Panc1 (cell line): ENCODE data around the gene ZNF775. TPM values are rescaled to one million over a fixed set of nuclear protein-coding genes. Genes with fewer than 3 reads are reported as not detected.

ENCODE experiments used
- ATAC-seq: fragments of 200-7000 bp; cut with Tn5 transposase; 2 replicates; pipeline ENCODE4 v1.9.1; 2020; ENCODE audit warnings: mild to moderate bottlenecking, moderate library complexity
- BruUV-seq: library from RNA; stranded (reverse); fragments of 400-500 nt; replicated peaks from 2 replicates; lab custom pipeline; 2021; lab: Mats Ljungman, UMichigan
- CTCF ChIA-PET: fragments of 300-600 bp; sonication (Branson Sonifier 250); formaldehyde crosslinking; loops from one replicate; lab custom pipeline; 2022; ENCODE audit warnings: antibody characterized with exemption; lab: Charles Lee
- POLR2A ChIA-PET: fragments of 300-600 bp; sonication (Branson Sonifier 250); formaldehyde crosslinking; loops from one replicate; lab custom pipeline; 2022; ENCODE audit warnings: antibody characterized with exemption; lab: Charles Lee
- DNase-seq: peaks from one replicate; pipeline ENCODE4 v3.0.0-alpha.2; 2010; ENCODE audit warnings: low read depth, low spot score
- H3K27ac ChIP-seq: 2 replicates; pipeline ENCODE4 v1.5.1; 2011; ENCODE audit warnings: mild to moderate bottlenecking, low read length, inconsistent platforms
- H3K27me3 ChIP-seq: fragments of 200-500 bp; sonication (Bioruptor generic); 2 replicates; pipeline ENCODE4 v1.6.0; 2014; ENCODE audit warnings: low read length, inconsistent platforms; ENCODE audit not compliant: control insufficient read depth, insufficient read depth
- H3K36me3 ChIP-seq: fragments of 200-500 bp; sonication (Bioruptor generic); 2 replicates; pipeline ENCODE4 v1.5.1; 2014; ENCODE audit warnings: inconsistent platforms, mild to moderate bottlenecking, low read length, moderate library complexity; ENCODE audit not compliant: control insufficient read depth, insufficient read depth
- H3K4me1 ChIP-seq: 2 replicates; pipeline ENCODE4 v1.5.1; 2011; ENCODE audit warnings: inconsistent platforms, mild to moderate bottlenecking, low read length, moderate library complexity; ENCODE audit not compliant: control insufficient read depth, insufficient read depth
- H3K4me3 ChIP-seq, 2 experiments: 2 replicates each; pipeline ENCODE4 v1.5.1; 2011 to 2012; ENCODE audit warnings: low read depth in 2 of 2, low read length in 2 of 2, mild to moderate bottlenecking in 2 of 2, inconsistent platforms in 1 of 2, moderate library complexity in 1 of 2
- H3K9me3 ChIP-seq: fragments of 200-500 bp; sonication (Bioruptor generic); 2 replicates; pipeline ENCODE4 v1.5.1; 2014; ENCODE audit warnings: low read depth, mild to moderate bottlenecking, inconsistent platforms, low read length, moderate library complexity; ENCODE audit not compliant: control insufficient read depth, insufficient read depth
- CTCF ChIP-seq: fragments of 450-650 bp; IDR thresholded peaks from 2 replicates; pipeline ENCODE4 v1.5.1; 2017; ENCODE audit warnings: mild to moderate bottlenecking
- POLR2AphosphoS5 ChIP-seq: IDR thresholded peaks from 2 replicates; pipeline ENCODE4 v1.6.1; 2012; ENCODE audit warnings: mild to moderate bottlenecking, low read depth, low read length, moderate library complexity
- REST ChIP-seq, 2 experiments: IDR thresholded peaks; 2 replicates each; pipeline ENCODE4 v1.6.1; 2011 to 2012; ENCODE audit warnings: low read depth in 2 of 2, control low read depth in 1 of 2, low read length in 1 of 2, mild to moderate bottlenecking in 1 of 2, moderate library complexity in 1 of 2; ENCODE audit not compliant: insufficient read depth in 1 of 2
- SIN3A ChIP-seq: IDR thresholded peaks from 2 replicates; pipeline ENCODE4 v1.6.1; 2012; ENCODE audit warnings: low read depth, mild to moderate bottlenecking, low read length, moderate library complexity, borderline replicate concordance; ENCODE audit not compliant: insufficient read depth
- TCF7L2 ChIP-seq: IDR thresholded peaks from 2 replicates; pipeline ENCODE4 v1.6.1; 2011; ENCODE audit warnings: mild to moderate bottlenecking, low read depth, low read length, inconsistent platforms
- in situ Hi-C: cut with HindIII; loops from 2 replicates; pipeline ENCODE4 v1.10.0; 2016; ENCODE audit warnings: low sequenced_read_pairs, low pct_unique_long_range_greater_than_20kb
- intact Hi-C: fragments of 100-400 bp; cut with micrococcal nuclease; formaldehyde crosslinking; loops from one replicate; pipeline ENCODE4 v1.10.0; 2022; ENCODE audit not compliant: unreplicated experiment
- total RNA-seq: library from RNA; stranded (reverse); gene quantifications from one replicate; pipeline ENCODE4 v1.2.1, GENCODE V29; 2021; ENCODE audit not compliant: unreplicated experiment

Gene ZNF775
- total RNA-seq, 1 experiment from 2014 or later, result 14.7 TPM

GRCh38 chr7:150444674-150445365, 65.7 kb downstream of the ZNF775 start:
- Histone ChIP-seq H3K4me3 (no peak overlapping the region), H3K27ac (no peak overlapping the region), H3K9me3 (no peaks in the 10 kb centered on the region), H3K36me3 (no peaks in the 10 kb centered on the region), H3K4me1 (no peaks in the 10 kb centered on the region; the same call in 1 of the 2 replicates), H3K27me3 (peaks cover 3% of the 10 kb centered on the region)
- TF ChIP-seq SIN3A (no peak), REST (IDR thresholded peaks at IDR 0.05; ENCODE audit: insufficient read depth in 1 of 2, low read depth in 2 of 2, low read length in 1 of 2) (no peak), CTCF (no peak), TCF7L2 (no peak), POLR2AphosphoS5 (no peak)
- ATAC-seq (no peak), DNase-seq (no peak)
- ChIA-PET CTCF (no interaction called here), POLR2A (no interaction called here)
- intact Hi-C loops (loop anchor here (5.0 kb wide), 2 partner anchors 312 to 432 kb away; no protein-coding TSS in a partner anchor), in situ Hi-C loops (no loop called here)
- no TSS peak for BruUV-seq

DNA sequence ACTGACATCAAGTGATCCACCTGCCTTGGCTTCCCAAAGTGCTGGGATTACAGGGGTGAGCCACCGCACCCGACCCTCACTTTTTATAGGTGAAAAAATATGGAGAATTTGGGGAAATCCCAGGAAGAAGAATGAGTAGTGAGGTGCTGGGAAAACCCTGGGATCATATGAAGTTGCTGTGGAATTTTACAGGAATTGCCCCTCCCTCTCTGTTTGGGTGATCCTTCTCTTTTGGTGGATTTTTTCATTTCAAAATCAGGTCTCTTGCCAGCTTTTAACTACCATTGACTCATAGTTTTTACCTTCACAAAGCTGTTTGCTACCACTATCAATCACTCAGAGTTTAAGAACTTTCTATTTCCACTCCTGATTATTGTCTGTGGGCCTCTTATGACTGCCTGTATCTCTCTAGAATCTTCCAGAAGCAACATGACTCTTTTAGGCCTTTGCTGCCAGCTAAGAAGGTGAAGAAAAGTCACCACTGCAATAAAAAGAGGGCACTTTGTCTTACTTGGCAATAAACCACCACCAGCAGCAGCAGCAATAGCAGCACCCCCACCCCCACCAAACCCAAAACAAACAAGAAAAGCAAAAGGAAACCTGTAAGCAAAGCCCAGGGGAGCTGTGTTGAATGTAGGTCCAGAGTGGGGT, 67.3 kb downstream of the ZNF775 start:
- CTCF ChIA-PET, result no interaction called here
- intact Hi-C loops, result loop anchor here (5.0 kb wide), 2 partner anchors 311 to 431 kb away; no protein-coding TSS in a partner anchor
- Histone ChIP-seq H3K4me3 (no peak overlapping the region), H3K36me3 (no peaks in the 10 kb centered on the region), H3K4me1 (no peaks in the 10 kb centered on the region; the same call in 1 of the 2 replicates), H3K27me3 (peaks cover 6% of the 10 kb centered on the region), H3K9me3 (no peaks in the 10 kb centered on the region), H3K27ac (no peak overlapping the region)
- in situ Hi-C loops, result no loop called here
- ATAC-seq, result no peak
- TF ChIP-seq POLR2AphosphoS5, result no peak
- no peak for TF ChIP-seq REST (IDR thresholded peaks at IDR 0.05; ENCODE audit: insufficient read depth in 1 of 2, low read depth in 2 of 2, low read length in 1 of 2)
- no peak for TF ChIP-seq CTCF
- no peak for TF ChIP-seq SIN3A
- TF ChIP-seq TCF7L2, result no peak
- no TSS peak for BruUV-seq
- POLR2A ChIA-PET, result no interaction called here
- no peak for DNase-seq
